ENCODE results near the gene DNAAF3. TPM values are rescaled to one million over a fixed set of nuclear protein-coding genes. Genes with fewer than 3 reads are reported as not detected.
"Not testable (repeated sequence)": the region's sequence is repeated elsewhere in the genome, so short reads cannot be mapped to it uniquely, and the experiment has no call there.

The DNAAF3 gene
- polyA plus RNA-seq, 4 donors, result 5.1 to 10.0 (median 9.6) TPM

GRCh38 chr19:55176076-55176475, 9.7 kb upstream of the DNAAF3 start:
- no peak for DNase-seq (ENCODE audit: low read depth in 4 of 4, low spot score in 2 of 4)

DNA sequence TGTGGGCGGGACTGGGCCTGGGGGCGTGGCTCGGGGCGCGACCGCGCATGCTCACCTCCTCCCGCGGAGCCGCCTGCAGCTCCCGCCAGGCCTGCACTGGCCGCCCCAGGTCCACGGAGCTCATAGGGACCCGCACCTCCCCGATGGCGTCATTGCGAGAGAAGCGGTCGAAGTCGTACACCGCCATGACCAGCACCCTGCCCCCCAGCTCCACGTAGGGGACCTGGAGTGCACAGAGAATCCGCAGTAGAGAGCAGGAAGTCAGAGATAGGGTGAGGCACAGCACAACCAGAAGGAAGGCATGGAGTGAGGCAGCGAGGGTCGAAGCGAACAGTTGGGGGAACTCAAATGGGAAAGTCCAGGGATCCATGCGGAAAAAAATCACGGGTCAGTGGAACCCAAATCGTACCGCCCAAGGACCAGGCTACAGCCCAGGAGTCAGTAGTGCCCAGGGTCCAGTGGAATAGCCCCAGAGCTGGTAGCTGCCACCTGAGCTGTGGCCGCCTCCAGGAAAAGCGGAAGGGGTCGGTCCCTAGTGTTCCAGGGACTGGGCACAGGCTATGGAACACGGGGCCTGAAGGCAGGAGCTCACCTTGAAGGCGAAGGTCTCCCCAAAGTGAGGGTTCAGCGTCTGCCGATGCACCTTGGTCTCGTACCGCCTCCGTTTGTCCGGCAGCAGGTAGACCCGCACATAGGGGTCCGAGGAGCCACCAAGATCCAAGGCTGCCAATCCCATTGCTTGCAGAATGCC, 8.9 kb upstream of the DNAAF3 start:
- DNase-seq (ENCODE audit: low read depth in 4 of 4, low spot score in 2 of 4), result no peak

DNA sequence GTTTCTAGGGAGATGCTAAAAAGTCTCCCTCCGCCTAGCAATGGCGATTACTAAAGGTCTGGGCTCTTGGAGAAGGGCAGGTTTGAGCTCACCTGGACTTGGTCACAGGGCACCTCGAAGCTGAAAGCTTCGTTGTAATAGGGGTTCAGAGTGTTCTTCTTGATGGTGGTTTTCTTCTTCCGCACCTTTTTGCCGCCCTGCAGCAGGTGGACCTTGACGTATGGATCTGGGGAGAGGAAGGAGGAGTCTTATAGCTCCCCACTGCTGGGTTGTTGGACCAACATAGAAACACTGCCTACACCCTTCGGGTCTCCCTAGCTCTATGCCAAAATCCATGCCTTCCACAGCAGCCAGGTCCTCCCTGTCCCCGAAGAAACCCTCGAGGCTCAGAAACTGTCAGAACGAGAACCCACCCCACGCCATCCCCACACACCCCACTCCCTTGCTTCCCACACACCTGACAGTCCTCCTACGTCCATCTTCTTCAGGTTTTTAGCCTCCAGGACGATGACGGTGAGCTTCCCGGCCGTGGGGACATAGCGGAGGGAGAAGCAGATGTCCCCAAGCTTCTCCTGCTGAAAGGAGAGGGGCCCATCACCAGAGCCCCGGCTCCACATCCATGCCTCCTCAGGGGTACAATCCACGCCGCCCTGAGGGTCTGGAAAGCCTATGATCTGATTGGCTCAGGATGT, 8.2 kb upstream of the DNAAF3 start:
- DNase-seq (ENCODE audit: low read depth in 4 of 4, low spot score in 2 of 4), result no peak

DNA sequence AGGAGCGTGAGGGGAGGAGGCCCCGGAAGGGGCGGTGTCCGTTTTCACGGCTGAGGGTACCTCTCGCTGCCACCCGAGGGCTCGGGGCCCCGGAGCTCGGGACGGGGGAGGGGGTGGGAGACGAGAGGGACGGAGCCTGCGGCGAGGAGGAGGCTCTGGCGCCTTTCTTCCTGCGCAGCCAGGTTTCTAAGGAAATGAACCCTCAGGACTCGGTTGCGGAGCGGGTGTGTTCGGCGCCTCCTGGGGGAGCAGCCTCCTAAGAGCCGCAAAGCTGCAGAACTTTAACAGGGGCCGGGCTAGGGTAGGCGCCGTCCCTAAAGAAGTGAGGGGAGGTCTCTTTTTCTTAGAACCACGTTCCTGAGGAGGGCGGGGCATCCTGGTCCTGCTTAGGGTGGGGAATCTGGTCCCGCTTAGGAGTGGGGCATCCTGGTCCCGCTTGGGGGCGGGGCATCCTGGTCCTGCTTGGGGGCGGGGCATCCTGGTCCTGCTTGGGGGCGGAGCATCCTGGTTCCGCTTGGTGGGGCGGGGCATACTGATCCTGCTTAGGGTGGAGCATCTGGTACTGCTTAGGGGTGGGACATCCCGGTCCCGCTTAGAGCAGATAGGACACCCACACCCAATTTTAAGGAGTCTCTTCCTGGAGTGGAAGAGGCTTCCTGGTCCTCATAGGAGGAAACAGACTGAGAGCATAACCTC, 7.4 kb upstream of the DNAAF3 start:
- no peak for DNase-seq (ENCODE audit: low read depth in 4 of 4, low spot score in 2 of 4)

DNA sequence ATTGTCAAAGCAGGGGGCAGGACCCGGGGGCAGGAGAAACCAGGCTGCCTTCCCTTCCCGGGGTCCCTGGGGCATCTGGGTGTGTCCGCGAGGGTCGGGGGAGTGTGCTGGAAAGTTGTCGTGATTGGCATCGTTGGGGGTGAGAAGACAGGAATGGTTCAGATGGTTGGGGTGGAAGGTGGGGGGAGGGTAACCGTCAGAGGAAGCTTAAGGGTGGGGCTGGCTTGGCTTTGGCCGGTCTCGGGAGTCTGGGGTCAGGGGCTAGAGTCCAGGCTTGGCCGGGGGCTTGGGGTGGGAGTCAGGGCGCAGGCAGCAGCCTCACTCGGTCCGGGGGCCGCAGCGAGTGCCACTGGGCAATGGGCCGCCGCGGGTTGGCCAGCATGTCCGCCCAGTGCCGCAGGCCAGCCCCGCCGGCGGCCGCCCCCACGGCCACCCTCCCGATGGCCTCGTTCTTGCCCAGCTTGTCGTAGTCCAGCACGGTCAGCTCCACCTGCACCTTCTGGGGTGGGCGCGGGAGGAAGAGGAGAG, 6.8 kb upstream of the DNAAF3 start:
- DNase-seq (ENCODE audit: low read depth in 4 of 4, low spot score in 2 of 4), result no peak

GRCh38 chr19:55172741-55173140, 6.3 kb upstream of the DNAAF3 start:
- DNase-seq (ENCODE audit: low read depth in 4 of 4, low spot score in 2 of 4), result no peak

DNA sequence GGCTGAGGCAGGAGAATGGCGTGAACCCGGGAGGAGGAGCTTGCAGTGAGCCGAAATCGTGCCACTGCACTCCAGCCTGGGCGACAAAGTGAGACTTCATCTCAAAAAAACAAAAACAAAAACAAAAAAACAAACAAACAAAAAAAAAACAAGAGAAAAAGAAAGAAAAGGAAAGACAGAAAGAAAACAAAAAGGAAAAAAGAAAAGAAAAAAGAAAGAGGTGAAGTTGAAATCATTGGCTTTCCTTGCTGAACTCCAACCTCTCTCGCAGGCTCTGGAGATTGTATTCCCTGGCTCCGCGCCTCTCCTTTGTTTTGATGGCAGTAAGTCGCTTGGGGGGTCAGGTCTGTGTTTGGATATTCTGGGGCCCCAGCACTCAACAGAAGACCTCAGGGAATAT, 5.9 kb upstream of the DNAAF3 start:
- DNase-seq (ENCODE audit: low read depth in 4 of 4, low spot score in 2 of 4), result not testable (repeated sequence)

DNA sequence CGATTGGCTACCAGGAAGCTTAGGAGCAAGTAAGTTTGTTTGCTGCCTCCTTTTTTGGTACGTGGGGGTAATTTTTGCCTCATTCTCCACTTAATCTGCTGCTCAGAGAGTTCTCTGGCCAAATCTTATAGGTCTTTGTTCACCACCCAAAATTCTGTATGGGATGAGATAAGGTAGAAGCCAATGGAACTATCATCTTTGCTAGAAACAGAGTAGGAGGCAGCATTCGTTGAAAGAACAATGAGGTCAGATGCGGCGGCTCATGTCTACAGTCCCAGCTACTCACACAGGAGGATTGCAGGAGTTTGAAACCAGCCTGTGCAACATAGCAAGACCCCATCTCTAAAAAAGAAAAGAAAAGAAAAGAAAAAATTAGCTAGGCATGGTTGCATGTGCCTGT, 5.0 kb upstream of the DNAAF3 start:
- DNase-seq (ENCODE audit: low read depth in 4 of 4, low spot score in 2 of 4), result no peak

GRCh38 chr19:55169136-55169535, 2.7 kb upstream of the DNAAF3 start:
- no peak for DNase-seq (ENCODE audit: low read depth in 4 of 4, low spot score in 2 of 4)

GRCh38 chr19:55165952-55166529, 372 bp downstream of the DNAAF3 start:
- peak in 1 of 4 donors; percentile 47 for DNase-seq (ENCODE audit: low read depth in 4 of 4, low spot score in 2 of 4)

GRCh38 chr19:55161571-55162322, 4.7 kb downstream of the DNAAF3 start:
- DNase-seq (ENCODE audit: low read depth in 4 of 4, low spot score in 2 of 4), result no peak

DNA sequence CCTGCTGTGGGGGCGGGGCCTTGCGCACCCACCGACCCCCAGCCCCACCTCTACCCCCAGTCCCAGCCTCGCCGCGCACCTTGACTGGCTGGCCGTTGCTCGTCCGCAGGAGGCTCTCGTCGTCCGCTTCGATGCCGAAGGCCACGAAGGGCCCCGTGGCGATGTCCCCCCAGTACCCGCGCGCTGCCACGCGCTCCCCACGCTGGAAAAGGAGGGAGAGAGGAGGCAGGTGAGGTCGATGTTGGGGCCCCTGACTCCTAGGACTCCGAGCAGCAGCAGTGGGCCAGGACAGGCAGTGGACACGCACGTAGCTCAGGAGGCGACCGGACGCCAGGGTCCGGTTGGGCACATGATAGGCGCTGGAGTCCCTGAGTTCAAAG, 5.4 kb downstream of the DNAAF3 start:
- DNase-seq (ENCODE audit: low read depth in 4 of 4, low spot score in 2 of 4), result no peak

DNA sequence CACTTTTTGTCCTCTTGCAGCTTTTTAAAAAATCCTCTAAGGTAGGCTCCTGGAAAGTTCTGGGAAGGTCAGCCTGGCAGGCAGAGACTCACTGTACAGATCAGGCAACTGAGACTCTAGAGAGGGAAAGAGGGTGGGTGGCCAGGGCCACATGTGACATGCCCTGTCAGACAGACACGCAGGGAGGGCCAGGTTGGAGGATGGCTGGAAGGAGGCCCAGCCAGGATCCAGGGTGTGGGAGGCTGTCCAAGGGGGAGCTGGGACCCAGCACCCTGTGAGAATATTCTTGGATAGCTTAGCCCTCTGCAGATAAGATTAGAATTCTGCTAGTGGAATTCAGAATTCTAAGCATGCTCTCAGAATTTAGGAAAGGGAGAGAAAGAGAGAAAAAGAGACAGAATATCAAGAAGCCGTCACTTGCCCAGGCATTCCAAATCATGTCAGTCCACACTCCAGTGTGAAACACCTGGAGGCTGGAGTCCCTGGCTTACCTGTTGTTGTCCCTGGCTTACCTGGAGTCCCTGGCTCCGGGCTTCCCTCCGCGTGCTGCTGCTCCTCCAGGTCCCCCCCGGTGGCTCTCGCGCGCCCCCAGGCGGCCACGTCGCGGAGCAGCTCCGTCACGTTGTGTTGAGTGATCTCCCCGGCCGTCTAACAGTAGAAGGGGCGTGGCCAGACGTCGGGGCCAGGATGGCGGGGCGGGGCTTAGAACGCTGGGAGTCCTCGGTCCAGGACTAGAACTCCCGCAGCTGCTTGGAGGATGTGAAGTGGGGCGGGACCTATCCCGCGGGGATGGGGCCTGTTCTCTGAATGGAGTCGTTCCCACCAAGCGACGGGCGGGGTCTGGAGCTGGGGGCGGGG, 6.1 kb downstream of the DNAAF3 start:
- DNase-seq (ENCODE audit: low read depth in 4 of 4, low spot score in 2 of 4), result peak in 1 of 4 donors; percentile 60

DNA sequence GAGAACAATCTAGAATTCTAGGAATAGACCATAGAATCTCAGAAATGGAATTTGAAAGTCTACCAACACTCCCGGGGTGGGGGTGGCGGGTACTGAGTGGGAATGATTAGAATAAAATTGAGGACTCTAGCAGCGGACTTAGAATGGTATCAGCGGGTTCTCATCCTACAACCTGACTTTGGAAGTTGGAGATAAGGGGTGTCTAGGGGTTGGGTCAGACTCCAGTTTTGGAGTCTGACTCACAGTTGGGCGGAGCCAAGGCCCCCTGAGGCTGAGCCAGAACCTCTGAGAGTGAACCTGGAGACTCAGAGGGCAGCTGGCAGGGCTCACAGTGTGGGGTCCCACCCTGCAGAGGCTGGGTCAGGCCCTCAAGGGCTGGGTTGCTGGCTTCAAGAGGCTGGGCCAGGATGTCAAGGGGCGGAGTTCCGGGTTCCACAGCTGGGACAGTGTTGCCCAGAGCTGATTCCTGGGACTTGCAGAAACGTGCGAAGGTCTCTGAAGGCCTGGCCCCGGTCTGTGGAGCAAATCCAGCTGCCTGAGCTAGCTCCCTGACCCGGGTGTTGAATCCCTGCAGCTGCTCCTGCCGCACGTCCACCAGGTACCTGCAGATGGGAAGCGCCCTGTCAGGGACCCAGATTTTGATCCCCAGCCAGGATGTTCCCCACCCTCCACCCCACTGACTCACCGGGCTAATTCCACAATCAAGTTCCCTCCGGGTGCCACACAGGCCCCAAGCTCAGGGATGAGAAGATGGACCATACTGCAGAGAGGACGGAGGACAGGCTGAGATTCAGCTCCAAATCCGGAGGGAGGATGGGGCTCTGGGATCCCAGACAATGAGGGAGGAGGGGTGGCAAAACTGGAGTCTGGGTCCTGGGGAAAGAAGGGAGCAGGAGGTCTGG, 7.3 kb downstream of the DNAAF3 start:
- DNase-seq (ENCODE audit: low read depth in 4 of 4, low spot score in 2 of 4), result no peak

DNA sequence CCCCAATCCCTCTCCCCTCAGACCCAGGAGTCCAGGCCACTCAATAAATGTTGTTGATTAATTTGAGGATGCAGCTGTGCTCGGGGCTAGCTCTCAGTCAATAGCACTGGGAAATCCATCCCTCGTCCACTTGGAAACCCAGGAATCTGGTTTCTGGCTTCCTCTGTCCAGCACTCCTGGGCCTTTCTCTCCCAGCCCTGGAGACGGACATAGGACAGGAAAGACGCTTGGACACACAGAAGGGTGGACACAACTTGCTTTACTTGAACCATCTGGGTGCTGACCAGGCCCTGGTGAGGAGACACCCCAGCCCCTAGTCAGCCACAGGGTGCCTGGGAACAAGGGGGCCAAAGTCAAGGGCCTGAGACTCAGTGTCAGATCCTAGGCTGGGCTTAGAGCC, 8.0 kb downstream of the DNAAF3 start:
- no peak for DNase-seq (ENCODE audit: low read depth in 4 of 4, low spot score in 2 of 4)

DNA sequence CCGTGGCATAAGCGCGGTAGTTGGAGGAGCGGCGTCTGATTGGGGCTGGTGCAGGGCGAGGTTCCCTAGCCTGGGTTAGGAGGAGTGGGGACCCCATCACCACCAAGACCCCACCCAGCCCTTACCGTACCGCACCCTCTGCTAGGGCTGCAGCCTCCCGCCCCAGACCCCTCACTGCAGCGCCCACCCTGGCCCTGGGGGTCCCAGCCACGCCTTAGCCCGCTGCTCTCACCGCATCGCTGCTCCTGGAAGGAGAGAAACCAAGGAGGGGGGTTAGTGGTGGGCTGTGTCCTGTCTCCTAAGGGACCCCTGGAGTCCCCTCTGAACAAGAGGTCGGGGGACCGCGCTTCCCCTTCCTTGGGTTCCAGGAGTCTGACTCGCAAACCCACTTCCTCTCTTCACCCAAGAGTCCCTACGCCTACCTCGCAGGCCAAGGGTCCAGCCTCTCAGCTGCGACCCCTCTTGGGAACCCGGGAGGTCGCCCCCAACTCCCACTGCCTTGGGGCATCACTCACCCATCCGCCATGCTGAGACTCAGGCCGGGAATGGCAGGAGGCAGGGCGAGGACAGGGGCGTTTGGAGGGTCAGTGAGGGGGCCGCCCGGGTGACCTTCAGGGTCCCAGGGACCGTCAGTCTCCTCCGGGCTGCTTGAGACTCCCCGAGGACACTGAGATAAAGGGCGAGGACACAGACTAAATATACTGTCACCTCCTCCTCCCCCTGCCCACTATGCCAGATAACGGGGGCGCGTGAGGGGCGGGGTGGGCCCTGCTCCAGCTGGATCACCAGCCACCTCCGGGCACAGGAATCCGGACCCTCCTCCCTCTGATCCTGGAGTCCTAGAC, 9.1 kb downstream of the DNAAF3 start, which contains the start of gene TNNI3:
Gene TNNI3, minus strand, starts transcription at position 669 of the 845 bp plus-strand sequence. Its CDS starts 143 bp downstream, at position 526.
- no peak for DNase-seq (ENCODE audit: low read depth in 4 of 4, low spot score in 2 of 4)
